NCI-H2029 treated with DMSO at 0.1 percent for 48 hours (cell line): Measurements from ENCODE around the gene FFAR4.

Experiments
- DNase-seq: peaks from one replicate; lab custom pipeline; 2025; lab: John Stamatoyannopoulos, UW

Gene FFAR4

GRCh38 chr10:93599778-93600177 lies 33.3 kb downstream of the FFAR4 start:
- DNase-seq: no peak

- no peak for DNase-seq
These were observed 34.1 kb downstream of the FFAR4 start for GRCh38 chr10:93600446-93601145.

GRCh38 chr10:93601146-93601773 lies 34.8 kb downstream of the FFAR4 start, which contains the start of gene RBP4:
Gene RBP4, minus strand, starts transcription at chr10:93601235. Its CDS starts 207 bp downstream, at chr10:93601028.
- DNase-seq: no peak

DNA sequence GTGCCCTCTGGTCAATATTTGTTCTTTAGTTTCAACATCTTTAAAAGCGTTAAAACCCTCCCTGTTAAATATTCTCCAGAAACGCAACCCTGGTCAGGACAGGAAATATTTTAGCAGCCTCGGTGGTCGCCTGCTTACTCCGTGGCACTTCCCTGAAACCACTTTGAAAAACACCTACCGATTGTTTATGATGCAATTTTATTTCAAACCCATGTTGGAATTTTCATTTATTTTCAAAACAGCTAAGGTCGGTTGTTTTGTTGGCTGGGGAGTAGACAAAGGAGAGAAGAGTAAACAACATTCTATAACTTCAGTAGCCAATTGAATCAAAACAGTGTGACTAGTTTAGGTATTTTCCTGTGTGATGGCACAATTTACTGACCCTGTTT lies 35.3 kb downstream of the FFAR4 start:
- DNase-seq: no peak

- DNase-seq: no peak
These were observed 36.6 kb downstream of the FFAR4 start for GRCh38 chr10:93603023-93603422.

GRCh38 chr10:93604146-93604545 lies 37.7 kb downstream of the FFAR4 start:
- DNase-seq: no peak

DNA sequence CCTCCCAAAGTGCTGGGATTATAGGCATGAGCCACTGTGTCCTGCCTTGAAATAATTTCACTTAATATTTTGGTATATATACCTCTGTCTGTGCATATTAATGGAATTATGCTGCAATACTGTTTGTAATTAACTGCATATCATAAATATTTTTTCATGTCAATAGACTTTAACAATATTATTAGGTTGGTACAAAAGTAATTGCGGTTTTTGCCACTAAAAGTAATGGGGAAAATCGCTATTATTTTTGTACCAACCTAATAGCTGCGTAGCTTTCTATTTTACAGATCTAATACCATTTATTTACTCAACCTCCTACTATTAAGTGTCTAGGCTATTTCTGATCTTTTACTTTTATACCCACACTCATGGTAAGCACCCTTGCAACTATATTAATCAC lies 42.0 kb downstream of the FFAR4 start:
- no peak for DNase-seq

- no peak for DNase-seq
These were observed 45.8 kb downstream of the FFAR4 start, which contains the start of gene PDE6C for GRCh38 chr10:93612311-93612710. Gene PDE6C, plus strand, starts transcription at chr10:93612537. Its CDS starts 189 bp downstream, at chr10:93612726.

DNA sequence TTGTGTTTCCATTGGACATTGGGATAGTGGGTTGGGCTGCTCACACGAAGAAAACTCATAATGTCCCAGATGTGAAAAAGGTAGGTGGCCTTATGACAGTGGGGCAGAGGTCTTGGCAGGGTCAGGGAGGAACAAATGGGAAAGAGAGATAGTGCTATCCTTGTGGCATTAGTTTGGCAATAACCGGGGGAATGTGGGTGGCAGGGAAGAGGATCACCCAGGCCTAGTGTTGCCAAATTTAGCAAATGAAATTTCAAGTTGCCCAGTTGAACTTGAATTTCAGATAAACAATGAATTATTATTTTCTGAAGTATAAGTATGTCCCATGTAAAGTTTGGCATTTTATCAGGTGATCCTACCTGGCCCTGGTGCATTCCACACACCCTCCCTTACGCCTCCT lies 46.7 kb downstream of the FFAR4 start:
- DNase-seq: no peak

- DNase-seq: no peak
These were observed 47.8 kb downstream of the FFAR4 start for GRCh38 chr10:93614101-93614825.

- no peak for DNase-seq
These were observed 49.2 kb downstream of the FFAR4 start for GRCh38 chr10:93615576-93616235.

DNA sequence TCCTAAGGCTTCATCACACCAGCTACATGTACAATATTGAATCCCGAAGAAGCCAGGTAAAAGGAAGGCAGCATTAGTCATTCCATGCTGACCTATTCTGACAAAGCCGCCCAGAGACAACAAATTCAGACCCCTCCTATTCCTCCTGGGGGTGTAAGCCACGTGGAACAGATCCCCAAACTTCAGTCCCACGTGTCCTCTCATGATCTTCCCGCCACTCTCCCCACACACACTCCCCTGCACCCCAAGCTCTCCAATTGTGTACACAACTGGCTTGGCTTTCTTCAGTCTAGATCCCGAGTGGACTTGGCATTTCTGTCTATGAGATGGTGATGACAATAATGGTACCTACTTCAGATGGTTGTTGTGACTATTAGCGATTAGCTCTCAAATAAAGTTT lies 54.5 kb downstream of the FFAR4 start:
- DNase-seq: no peak

- no peak for DNase-seq
These were observed 56.5 kb downstream of the FFAR4 start for GRCh38 chr10:93622942-93623341.

DNA sequence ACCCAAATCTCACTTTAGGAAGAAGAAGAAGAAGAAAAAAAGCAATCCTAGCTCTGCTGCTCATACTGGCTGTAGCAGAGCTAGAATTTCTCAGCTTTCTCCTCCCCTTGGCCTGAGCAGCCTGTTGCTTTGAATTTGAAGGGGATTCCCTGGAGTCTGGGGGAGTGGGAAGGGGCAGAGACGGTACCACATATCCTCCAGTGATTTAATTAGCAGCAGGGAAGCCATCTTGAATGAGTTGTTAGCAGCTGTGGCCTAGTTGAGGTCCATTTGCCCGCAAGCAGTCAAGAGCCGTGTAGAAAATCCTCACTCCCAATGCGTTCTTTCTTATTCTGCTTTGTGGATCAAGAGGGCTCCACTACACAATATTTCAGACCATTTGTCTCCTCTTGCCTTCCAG lies 62.4 kb downstream of the FFAR4 start:
- no peak for DNase-seq

- no peak for DNase-seq
These were observed 63.3 kb downstream of the FFAR4 start for GRCh38 chr10:93629647-93630305.

GRCh38 chr10:93630625-93631557 lies 64.4 kb downstream of the FFAR4 start:
- no peak for DNase-seq
